ENCODE data around the gene ATP2B2.
A peak's percentile ranks its signal among the peaks of the same experiment; 100 is the strongest.

Gene ATP2B2

DNA sequence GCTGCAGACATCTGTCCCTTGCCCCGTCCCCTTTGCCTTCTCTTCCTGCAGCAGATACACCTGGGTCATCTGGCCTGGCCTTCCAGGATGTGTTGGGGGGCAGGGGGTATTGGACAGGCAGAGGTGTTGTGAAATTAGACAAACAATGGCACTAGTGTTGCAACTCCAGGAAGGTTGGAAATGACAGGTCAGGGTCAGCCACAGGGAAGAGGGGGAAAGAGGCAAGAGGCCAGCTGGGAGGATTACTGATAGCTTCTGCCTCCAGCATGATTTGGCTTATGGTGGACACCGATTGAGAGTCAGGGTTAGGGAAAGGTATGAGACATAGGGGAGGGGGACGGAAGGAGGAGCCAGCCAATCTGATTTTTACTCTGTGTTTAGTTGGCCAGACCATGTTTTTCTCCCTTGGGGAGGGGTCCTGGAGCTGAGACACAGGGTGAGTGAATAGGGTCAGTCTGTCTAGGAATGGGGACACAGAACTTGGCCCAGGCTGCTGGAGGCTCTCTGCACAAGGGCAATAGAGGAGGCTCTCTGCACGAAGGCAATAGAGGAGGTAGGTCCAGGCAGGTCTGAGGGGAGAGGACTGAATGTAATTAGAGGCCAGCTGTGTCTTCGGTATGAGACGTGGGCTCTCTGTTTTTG, 3.4 kb upstream of the ATP2B2 start:
- TF ChIP-seq, protein P1, sequence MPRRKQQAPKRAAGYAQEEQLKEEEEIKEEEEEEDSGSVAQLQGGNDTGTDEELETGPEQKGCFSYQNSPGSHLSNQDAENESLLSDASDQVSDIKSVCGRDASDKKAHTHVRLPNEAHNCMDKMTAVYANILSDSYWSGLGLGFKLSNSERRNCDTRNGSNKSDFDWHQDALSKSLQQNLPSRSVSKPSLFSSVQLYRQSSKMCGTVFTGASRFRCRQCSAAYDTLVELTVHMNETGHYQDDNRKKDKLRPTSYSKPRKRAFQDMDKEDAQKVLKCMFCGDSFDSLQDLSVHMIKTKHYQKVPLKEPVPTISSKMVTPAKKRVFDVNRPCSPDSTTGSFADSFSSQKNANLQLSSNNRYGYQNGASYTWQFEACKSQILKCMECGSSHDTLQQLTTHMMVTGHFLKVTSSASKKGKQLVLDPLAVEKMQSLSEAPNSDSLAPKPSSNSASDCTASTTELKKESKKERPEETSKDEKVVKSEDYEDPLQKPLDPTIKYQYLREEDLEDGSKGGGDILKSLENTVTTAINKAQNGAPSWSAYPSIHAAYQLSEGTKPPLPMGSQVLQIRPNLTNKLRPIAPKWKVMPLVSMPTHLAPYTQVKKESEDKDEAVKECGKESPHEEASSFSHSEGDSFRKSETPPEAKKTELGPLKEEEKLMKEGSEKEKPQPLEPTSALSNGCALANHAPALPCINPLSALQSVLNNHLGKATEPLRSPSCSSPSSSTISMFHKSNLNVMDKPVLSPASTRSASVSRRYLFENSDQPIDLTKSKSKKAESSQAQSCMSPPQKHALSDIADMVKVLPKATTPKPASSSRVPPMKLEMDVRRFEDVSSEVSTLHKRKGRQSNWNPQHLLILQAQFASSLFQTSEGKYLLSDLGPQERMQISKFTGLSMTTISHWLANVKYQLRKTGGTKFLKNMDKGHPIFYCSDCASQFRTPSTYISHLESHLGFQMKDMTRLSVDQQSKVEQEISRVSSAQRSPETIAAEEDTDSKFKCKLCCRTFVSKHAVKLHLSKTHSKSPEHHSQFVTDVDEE (CRISPR knock-in tag; IDR thresholded peaks at IDR 0.05), result no peak
- TF ChIP-seq, protein P2, sequence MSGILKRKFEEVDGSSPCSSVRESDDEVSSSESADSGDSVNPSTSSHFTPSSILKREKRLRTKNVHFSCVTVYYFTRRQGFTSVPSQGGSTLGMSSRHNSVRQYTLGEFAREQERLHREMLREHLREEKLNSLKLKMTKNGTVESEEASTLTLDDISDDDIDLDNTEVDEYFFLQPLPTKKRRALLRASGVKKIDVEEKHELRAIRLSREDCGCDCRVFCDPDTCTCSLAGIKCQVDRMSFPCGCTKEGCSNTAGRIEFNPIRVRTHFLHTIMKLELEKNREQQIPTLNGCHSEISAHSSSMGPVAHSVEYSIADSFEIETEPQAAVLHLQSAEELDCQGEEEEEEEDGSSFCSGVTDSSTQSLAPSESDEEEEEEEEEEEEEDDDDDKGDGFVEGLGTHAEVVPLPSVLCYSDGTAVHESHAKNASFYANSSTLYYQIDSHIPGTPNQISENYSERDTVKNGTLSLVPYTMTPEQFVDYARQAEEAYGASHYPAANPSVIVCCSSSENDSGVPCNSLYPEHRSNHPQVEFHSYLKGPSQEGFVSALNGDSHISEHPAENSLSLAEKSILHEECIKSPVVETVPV (CRISPR knock-in tag; IDR thresholded peaks at IDR 0.05), result no peak
- no peak for TF ChIP-seq PPARA (CRISPR knock-in tag; IDR thresholded peaks at IDR 0.05; ENCODE audit: borderline replicate concordance)
- no peak for TF ChIP-seq TCF4 (CRISPR knock-in tag; IDR thresholded peaks at IDR 0.05; ENCODE audit: borderline replicate concordance)
- no peak for TF ChIP-seq ZNF565 (CRISPR knock-in tag; conservative IDR thresholded peaks at IDR 0.05; ENCODE audit: low read depth)
- no peak for TF ChIP-seq ZNF8 (CRISPR knock-in tag; IDR thresholded peaks at IDR 0.05)
- TF ChIP-seq, protein P3, sequence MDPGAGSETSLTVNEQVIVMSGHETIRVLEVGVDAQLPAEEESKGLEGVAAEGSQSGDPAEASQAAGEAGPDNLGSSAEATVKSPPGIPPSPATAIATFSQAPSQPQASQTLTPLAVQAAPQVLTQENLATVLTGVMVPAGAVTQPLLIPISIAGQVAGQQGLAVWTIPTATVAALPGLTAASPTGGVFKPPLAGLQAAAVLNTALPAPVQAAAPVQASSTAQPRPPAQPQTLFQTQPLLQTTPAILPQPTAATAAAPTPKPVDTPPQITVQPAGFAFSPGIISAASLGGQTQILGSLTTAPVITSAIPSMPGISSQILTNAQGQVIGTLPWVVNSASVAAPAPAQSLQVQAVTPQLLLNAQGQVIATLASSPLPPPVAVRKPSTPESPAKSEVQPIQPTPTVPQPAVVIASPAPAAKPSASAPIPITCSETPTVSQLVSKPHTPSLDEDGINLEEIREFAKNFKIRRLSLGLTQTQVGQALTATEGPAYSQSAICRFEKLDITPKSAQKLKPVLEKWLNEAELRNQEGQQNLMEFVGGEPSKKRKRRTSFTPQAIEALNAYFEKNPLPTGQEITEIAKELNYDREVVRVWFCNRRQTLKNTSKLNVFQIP (CRISPR knock-in tag; IDR thresholded peaks at IDR 0.05; ENCODE audit: borderline replicate concordance, low read depth), result no peak
- no peak for TF ChIP-seq CSDC2 (CRISPR knock-in tag; IDR thresholded peaks at IDR 0.05)
- TF ChIP-seq ZFP30 (CRISPR knock-in tag; IDR thresholded peaks at IDR 0.05), result no peak
- TF ChIP-seq, protein P4, sequence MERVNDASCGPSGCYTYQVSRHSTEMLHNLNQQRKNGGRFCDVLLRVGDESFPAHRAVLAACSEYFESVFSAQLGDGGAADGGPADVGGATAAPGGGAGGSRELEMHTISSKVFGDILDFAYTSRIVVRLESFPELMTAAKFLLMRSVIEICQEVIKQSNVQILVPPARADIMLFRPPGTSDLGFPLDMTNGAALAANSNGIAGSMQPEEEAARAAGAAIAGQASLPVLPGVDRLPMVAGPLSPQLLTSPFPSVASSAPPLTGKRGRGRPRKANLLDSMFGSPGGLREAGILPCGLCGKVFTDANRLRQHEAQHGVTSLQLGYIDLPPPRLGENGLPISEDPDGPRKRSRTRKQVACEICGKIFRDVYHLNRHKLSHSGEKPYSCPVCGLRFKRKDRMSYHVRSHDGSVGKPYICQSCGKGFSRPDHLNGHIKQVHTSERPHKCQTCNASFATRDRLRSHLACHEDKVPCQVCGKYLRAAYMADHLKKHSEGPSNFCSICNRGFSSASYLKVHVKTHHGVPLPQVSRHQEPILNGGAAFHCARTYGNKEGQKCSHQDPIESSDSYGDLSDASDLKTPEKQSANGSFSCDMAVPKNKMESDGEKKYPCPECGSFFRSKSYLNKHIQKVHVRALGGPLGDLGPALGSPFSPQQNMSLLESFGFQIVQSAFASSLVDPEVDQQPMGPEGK (CRISPR knock-in tag; IDR thresholded peaks at IDR 0.05; ENCODE audit: borderline replicate concordance), result no peak
- no peak for TF ChIP-seq RARB (CRISPR knock-in tag; IDR thresholded peaks at IDR 0.05)
- TF ChIP-seq, protein P5, sequence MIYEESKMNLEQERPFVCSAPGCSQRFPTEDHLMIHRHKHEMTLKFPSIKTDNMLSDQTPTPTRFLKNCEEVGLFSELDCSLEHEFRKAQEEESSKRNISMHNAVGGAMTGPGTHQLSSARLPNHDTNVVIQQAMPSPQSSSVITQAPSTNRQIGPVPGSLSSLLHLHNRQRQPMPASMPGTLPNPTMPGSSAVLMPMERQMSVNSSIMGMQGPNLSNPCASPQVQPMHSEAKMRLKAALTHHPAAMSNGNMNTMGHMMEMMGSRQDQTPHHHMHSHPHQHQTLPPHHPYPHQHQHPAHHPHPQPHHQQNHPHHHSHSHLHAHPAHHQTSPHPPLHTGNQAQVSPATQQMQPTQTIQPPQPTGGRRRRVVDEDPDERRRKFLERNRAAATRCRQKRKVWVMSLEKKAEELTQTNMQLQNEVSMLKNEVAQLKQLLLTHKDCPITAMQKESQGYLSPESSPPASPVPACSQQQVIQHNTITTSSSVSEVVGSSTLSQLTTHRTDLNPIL (CRISPR knock-in tag; IDR thresholded peaks at IDR 0.05; ENCODE audit: low read depth), result no peak
- TF ChIP-seq ZNF70 (CRISPR knock-in tag; IDR thresholded peaks at IDR 0.05), result no peak
- no peak for TF ChIP-seq ESRRG (CRISPR knock-in tag; IDR thresholded peaks at IDR 0.05)
- TF ChIP-seq OSR1 (CRISPR knock-in tag; IDR thresholded peaks at IDR 0.05), result no peak
- no peak for TF ChIP-seq GLIS3 (CRISPR knock-in tag; IDR thresholded peaks at IDR 0.05)
- TF ChIP-seq SNAI2 (CRISPR knock-in tag; IDR thresholded peaks at IDR 0.05), result no peak
- ATAC-seq, result no peak

DNA sequence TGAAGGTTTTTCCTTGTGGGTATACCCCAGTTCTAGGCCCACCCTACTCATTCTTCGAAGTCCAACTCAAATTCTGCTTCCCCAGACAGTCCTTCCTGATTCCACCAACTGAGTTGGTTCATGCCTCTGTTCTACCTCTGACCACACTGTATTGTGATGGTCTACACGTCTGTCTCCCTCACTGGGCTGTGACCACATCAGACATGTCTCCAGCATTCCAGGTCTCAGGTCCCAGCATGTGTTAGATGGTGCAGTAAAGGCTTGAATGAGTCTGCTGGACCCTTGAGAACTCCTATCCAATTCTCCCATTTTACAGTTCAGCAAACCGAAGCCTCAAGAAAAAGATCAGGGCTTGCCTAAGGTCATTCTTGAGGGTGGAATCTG, 2.8 kb upstream of the ATP2B2 start:
- TF ChIP-seq, protein P1 (CRISPR knock-in tag; IDR thresholded peaks at IDR 0.05), result no peak
- peak; percentile 47; the same call in 1 of the 2 replicates for TF ChIP-seq ZFP3 (CRISPR knock-in tag; IDR thresholded peaks at IDR 0.05)
- no peak for ATAC-seq

Measured in SK-N-SH treated with all-trans-retinoic acid at 6 μM for 48 hours (cell line).